Endothelial cell of umbilical vein (primary cell): ENCODE data around the gene TDO2. TPM values are rescaled to one million over a fixed set of nuclear protein-coding genes. Genes with fewer than 3 reads are reported as not detected.

Experiments
- BruUV-seq: library from RNA; stranded (reverse); fragments of 400-500 nt; replicated peaks from 2 replicates; lab custom pipeline; 2021; lab: Mats Ljungman, UMichigan
- CTCF ChIA-PET: fragments of 300-600, 350-600 bp; sonication (Branson Sonifier 250); formaldehyde crosslinking; loops from one replicate; lab custom pipeline; 2021; ENCODE audit warnings: antibody characterized with exemption, inconsistent platforms; lab: Charles Lee
- POLR2A ChIA-PET: fragments of 300-600, 350-600 bp; sonication (Branson Sonifier 250); formaldehyde crosslinking; loops from one replicate; lab custom pipeline; 2021; ENCODE audit warnings: antibody characterized with exemption, inconsistent platforms; lab: Charles Lee
- DNase-seq: peaks from one replicate; pipeline ENCODE4 v3.0.0-alpha.2; 2011; ENCODE audit warnings: low read depth, low spot score
- FAIRE-seq: peaks from 2 replicates; lab custom pipeline; 2011; peaks lifted over from hg19 to GRCh38; lab: Jason Lieb, UNC
- H2AFZ ChIP-seq: 2 replicates; pipeline ENCODE4 v1.6.0; 2012; ENCODE audit warnings: low read depth, low read length, control low read depth, inconsistent platforms
- H3K27ac ChIP-seq: 2 replicates; pipeline ENCODE4 v1.5.1; 2011; ENCODE audit warnings: low read depth, mild to moderate bottlenecking, control low read depth, low read length, moderate library complexity; ENCODE audit not compliant: insufficient read depth
- H3K27me3 ChIP-seq, 2 experiments: 2 replicates each; pipeline versions ENCODE4 v1.6.0 to v1.6.1; 2011; ENCODE audit warnings: low read length in 2 of 2, mixed read lengths in 1 of 2; ENCODE audit not compliant: control insufficient read depth in 2 of 2, insufficient read depth in 2 of 2
- H3K36me3 ChIP-seq, 2 experiments: 2 replicates in 1 of 2; 3 replicates in 1 of 2; pipeline ENCODE4 v1.5.1; 2011; ENCODE audit warnings: low read length in 2 of 2, mild to moderate bottlenecking in 1 of 2, moderate library complexity in 1 of 2; ENCODE audit not compliant: control insufficient read depth in 2 of 2, insufficient read depth in 2 of 2; ENCODE audit errors: extremely low read depth in 1 of 2
- H3K4me1 ChIP-seq: 3 replicates; pipeline ENCODE4 v1.5.1; 2011; ENCODE audit warnings: mild to moderate bottlenecking, low read length; ENCODE audit not compliant: control insufficient read depth, insufficient read depth; ENCODE audit errors: extremely low read depth
- H3K4me2 ChIP-seq: 2 replicates; pipeline ENCODE4 v1.6.1; 2011; ENCODE audit warnings: low read length, control low read depth, mixed read lengths; ENCODE audit not compliant: insufficient read depth
- H3K4me3 ChIP-seq, 3 experiments: fragments of 200-600 bp in 1 of 3; sonication (generic), shearing (Covaris generic) in 1 of 3; replicated peaks in 1 of 3; 2 replicates each; pipeline ENCODE4 v1.5.1; 2011 to 2016; ENCODE audit warnings: control low read depth in 3 of 3, low read length in 3 of 3, mild to moderate bottlenecking in 2 of 3, inconsistent platforms in 1 of 3, low read depth in 1 of 3, moderate library complexity in 1 of 3; ENCODE audit not compliant: insufficient read depth in 1 of 3
- H3K79me2 ChIP-seq: 2 replicates; pipeline ENCODE4 v1.6.0; 2012; ENCODE audit warnings: low read length, inconsistent platforms; ENCODE audit not compliant: control insufficient read depth, insufficient read depth
- H3K9ac ChIP-seq: replicated peaks from 2 replicates; pipeline ENCODE3; 2011; ENCODE audit warnings: low read length, control low read depth; ENCODE audit not compliant: insufficient read depth; ENCODE audit errors: extremely low read depth
- H3K9me1 ChIP-seq: replicated peaks from 3 replicates; pipeline ENCODE4 v1.6.0; 2011; ENCODE audit warnings: mild to moderate bottlenecking, low read length; ENCODE audit not compliant: control insufficient read depth, insufficient read depth; ENCODE audit errors: extremely low read depth
- H3K9me3 ChIP-seq: replicated peaks from 2 replicates; pipeline ENCODE4 v1.5.1; 2012; ENCODE audit warnings: low read length, inconsistent platforms; ENCODE audit not compliant: control insufficient read depth, insufficient read depth
- H4K20me1 ChIP-seq: replicated peaks from 2 replicates; pipeline ENCODE3; 2011; ENCODE audit warnings: mild to moderate bottlenecking, low read length; ENCODE audit not compliant: control insufficient read depth, insufficient read depth; ENCODE audit errors: extremely low read depth
- CTCF ChIP-seq, 2 donors: IDR thresholded peaks; 1 replicate in 1 of 2; 2 replicates in 1 of 2; pipeline ENCODE4 v1.5.1; 2011; ENCODE audit warnings: low read length in 2 of 2, mild to moderate bottlenecking in 2 of 2, moderate library complexity in 2 of 2, control low read depth in 1 of 2, inconsistent platforms in 1 of 2, low read depth in 1 of 2; ENCODE audit not compliant: insufficient read depth in 1 of 2; ENCODE audit errors: extremely low read depth in 1 of 2
- EZH2 ChIP-seq: IDR thresholded peaks from 2 replicates; pipeline ENCODE4 v1.6.1; 2012; ENCODE audit warnings: borderline replicate concordance, low read depth, mild to moderate bottlenecking, moderate library complexity, low read length, inconsistent platforms; ENCODE audit not compliant: severe bottlenecking
- FOS ChIP-seq: IDR thresholded peaks from 2 replicates; pipeline ENCODE4 v1.6.1; 2011; ENCODE audit warnings: mild to moderate bottlenecking, low read length, moderate library complexity, borderline replicate concordance; ENCODE audit not compliant: insufficient read depth
- GATA2 ChIP-seq: IDR thresholded peaks from 2 replicates; pipeline ENCODE4 v1.7.0; 2011; ENCODE audit warnings: low read depth, mild to moderate bottlenecking, moderate library complexity, mixed read lengths, low read length; ENCODE audit not compliant: insufficient read length, insufficient read depth
- JUN ChIP-seq: IDR thresholded peaks from 2 replicates; pipeline ENCODE4 v1.6.1; 2011; ENCODE audit warnings: borderline replicate concordance, low read depth; ENCODE audit not compliant: insufficient read length, insufficient read depth
- MAX ChIP-seq: IDR thresholded peaks from 2 replicates; pipeline ENCODE4 v1.6.1; 2011; ENCODE audit not compliant: insufficient read depth, insufficient read length
- MYC ChIP-seq: IDR thresholded peaks from one replicate; pipeline ENCODE4 v1.6.1; 2011; ENCODE audit warnings: mild to moderate bottlenecking, low read depth, low read length
- POLR2A ChIP-seq: IDR thresholded peaks from 2 replicates; pipeline ENCODE4 v1.6.1; 2012; ENCODE audit warnings: low read depth, mild to moderate bottlenecking, control low read depth, low read length
- POLR2AphosphoS5 ChIP-seq: IDR thresholded peaks from 2 replicates; pipeline ENCODE4 v1.6.1; 2012; ENCODE audit warnings: low read depth, mild to moderate bottlenecking, control low read depth, low read length, moderate library complexity; ENCODE audit not compliant: insufficient read depth
- dilution Hi-C: fragments of 300-500 bp; cut with MboI; formaldehyde crosslinking; loops from one replicate; pipeline ENCODE4 v1.15.0; 2019; ENCODE audit warnings: low sequenced_read_pairs; ENCODE audit not compliant: extremely low pct_ligation_motif_present
- intact Hi-C: fragments of 100-400 bp; cut with micrococcal nuclease; formaldehyde crosslinking; loops from one replicate; pipeline ENCODE4 v1.10.0; 2022
- polyA plus RNA-seq, 4 experiments: library from polyadenylated mRNA; depleted of rRNA in 3 of 4; stranded (reverse) in 3 of 4; unstranded in 1 of 4; fragments of >200 nt; gene quantifications; 2 replicates each; pipeline versions ENCODE4 v1.2.1 to v1.2.3, GENCODE V29; 2011 to 2012; ENCODE audit warnings: missing spikeins in 1 of 4
- total RNA-seq: library from RNA; stranded (reverse); gene quantifications from 2 replicates; pipeline ENCODE4 v1.2.3, GENCODE V29; 2021

Gene TDO2
- total and polyA plus RNA-seq, 2 donors (not counting 3 experiments of a cell fraction or from before 2014, with no cell fraction given): not detected

DNA sequence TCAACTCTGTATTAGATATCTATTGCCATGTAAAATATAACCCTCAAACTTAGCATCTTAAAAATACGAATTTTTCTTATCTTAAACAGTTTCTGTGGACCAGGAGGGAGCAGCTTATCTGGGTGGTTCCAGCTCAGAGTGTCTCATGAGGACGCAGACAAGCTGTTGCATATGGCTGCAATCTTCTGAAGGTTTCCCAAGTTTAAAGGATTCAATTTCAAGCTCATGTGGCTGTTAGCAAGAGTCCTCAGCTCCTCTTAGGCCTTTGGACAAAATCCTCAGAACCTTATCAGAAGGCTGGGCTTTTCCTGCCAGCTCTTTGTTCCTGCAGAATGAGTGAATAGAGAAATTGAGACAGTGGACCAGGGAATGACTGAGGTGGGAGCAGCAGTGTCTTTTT lies 53.0 kb downstream of the TDO2 start:
- Histone ChIP-seq H3K79me2 (no peaks in the 10 kb centered on the region), H3K27ac (no peak overlapping the region), H4K20me1 (no peaks in the 10 kb centered on the region), H3K27me3 (no peaks in the 10 kb centered on the region), H3K9ac (no peak overlapping the region), H3K36me3 (no peaks in the 10 kb centered on the region), H3K4me3 (no peak overlapping the region), H2AFZ (no peak overlapping the region), H3K9me1 (no peaks in the 10 kb centered on the region), H3K9me3 (no peaks in the 10 kb centered on the region), H3K4me2 (no peak overlapping the region), H3K4me1 (peaks cover 6% of the 10 kb centered on the region)
- no peak for FAIRE-seq
- no TSS peak for BruUV-seq
- ChIA-PET CTCF (no interaction called here), POLR2A (no interaction called here)
- DNase-seq: no peak
- intact Hi-C loops (loop anchor here (10.0 kb wide), 1 partner anchor 1088 kb away; no protein-coding TSS in a partner anchor), dilution Hi-C loops (no loop called here)
- TF ChIP-seq MAX (no peak), FOS (no peak), EZH2 (no peak), MYC (no peak), POLR2AphosphoS5 (no peak), GATA2 (no peak), CTCF (IDR thresholded peaks at IDR 0.05; ENCODE audit: extremely low read depth in 1 of 2, insufficient read depth in 1 of 2, low read depth in 1 of 2, low read length in 2 of 2) (no peak), JUN (no peak), POLR2A (no peak)
